GM18519 (cell line): ENCODE data around the gene PTMA.
"Not testable (repeated sequence)": the region's sequence is repeated elsewhere in the genome, so short reads cannot be mapped to it uniquely, and the experiment has no call there.

ENCODE experiments used
- ATAC-seq: cut with Tn5 transposase; IDR thresholded peaks from one replicate; pipeline ENCODE4 v1.9.1; 2021; ENCODE audit warnings: mild to moderate bottlenecking, moderate library complexity; ENCODE audit not compliant: unreplicated experiment, low FRiP score

The PTMA gene

DNA sequence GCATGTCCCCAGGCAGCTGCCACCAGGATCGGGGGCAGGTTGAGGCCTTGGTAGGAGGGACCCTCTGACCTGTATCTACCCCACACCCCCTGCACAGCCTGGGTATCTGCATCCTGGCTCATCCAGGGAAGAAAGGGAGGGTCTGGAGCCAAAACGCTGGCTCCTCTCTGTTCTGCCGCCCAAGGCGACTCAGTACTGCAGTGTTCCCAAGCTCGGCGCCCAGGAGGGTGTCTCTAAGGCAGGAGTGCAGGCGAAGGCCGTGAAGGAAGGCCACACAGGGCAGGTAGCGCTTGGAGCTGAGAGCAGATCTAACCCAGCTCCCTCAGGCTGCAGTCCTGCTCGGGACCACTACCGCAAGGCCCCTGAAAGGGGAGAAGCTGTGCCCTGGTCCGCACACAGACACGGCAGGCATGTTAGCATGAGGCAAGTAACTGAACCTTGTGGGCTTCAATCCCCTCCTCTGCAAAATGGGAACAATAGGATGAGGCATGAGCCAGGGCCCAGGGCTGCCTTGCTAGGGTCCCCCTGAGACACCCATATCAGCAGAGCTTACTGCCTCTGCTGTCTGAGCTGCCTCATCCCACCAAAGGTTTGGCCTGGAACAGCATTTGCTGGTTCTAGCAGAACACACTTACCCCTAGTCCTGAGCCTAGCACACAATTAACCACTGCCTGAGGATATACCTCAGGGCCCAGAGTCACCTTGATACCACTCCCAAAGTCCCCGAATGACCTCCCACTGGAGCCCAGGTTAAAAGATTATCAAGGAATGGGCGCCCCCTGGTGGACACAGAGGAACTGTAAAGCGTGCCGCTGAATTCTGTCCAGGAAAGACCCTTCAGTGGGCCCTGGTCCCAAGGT lies 6.5 kb downstream of the PTMA start:
- no peak for ATAC-seq

- ATAC-seq = no peak
Observed at GRCh38 chr2:231715499-231715837, 7.1 kb downstream of the PTMA start.

DNA sequence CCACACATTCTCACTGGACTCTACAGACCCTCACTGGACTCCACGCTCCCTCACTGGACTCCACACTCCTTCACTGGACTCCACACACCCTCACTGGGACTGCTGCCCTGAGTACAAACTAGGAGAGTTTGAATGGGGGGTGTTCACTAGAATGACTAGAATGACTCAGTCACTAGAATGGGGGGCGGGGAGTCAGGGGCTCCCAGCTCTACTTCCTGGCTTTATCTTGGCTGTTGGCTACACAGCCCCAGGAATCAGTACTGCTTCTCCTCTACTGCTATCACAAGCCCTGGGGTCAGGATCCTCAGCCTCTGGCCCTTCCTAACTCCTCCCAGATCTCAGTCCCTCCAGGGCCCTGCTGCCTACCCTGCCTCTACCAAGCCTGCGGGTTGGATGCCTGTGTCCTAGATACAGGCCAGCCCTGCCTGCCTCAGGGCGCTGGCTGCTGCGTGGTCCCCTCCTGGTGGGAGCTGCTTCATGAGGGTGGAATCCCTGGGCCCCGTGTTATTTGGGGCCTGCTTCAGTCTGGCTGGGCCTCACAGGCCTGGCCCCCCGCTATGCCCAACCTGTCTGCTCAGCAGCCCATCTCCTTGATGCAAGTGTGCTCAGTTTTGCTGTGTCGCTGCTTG lies 7.8 kb downstream of the PTMA start:
- ATAC-seq = no peak

GRCh38 chr2:231716666-231717280 lies 8.4 kb downstream of the PTMA start:
- no peak for ATAC-seq

- no peak for ATAC-seq
Observed at GRCh38 chr2:231717281-231718171, 9.2 kb downstream of the PTMA start.

DNA sequence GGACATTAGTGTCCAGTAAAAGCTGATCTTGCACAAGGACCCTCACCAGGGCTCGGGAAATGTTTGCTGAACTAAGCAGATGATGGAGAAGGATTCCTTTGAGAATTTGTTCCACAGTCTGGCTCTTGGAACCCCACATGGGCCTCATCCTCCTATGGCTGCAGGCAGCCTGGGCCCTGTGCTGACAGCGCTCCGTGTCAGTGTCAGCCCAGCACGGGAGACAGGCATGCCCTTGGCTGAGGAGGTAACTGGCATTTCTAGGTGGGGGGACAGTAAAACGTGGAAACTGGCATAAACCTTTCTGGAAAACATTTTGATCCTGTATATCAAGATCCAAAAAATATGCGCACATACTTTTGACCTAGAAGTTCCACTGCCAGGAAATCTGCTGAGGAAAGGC lies 10.5 kb downstream of the PTMA start:
- no peak for ATAC-seq

DNA sequence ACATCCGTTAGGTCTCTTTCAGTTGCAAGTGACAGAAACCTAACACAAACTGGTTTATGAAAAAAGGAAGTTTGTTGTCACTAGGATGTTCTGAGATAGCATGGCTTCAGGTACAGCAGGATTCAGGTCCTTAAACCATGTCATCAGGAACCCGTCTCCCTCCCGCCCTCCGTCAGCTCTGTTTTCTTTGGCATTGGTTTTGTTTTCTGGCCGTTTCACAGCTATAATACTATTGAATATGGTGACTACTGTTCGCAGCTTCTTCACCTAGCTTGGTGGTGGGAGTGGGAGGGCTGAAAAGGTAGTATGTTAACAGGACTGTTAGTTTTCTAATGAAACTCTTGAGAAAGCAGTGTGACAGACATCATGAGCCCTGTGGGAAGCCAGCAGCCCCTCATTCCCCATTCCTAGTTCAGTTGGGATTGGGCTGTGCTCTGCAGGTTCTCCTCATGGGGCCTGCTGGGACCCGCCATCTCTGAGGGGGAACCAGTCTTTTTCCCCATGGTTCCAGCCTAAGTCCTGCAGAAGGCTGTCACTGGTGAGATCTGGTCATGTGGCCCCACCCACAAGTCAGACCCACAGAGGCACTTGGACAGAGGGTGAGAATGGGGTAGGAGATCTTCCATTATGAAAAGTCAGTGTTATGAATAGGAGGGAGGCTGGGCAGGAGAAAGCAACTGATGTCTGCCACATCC lies 12.1 kb downstream of the PTMA start:
- no peak for ATAC-seq

GRCh38 chr2:231720987-231721966 lies 13.0 kb downstream of the PTMA start:
- peak; percentile 60 for ATAC-seq

DNA sequence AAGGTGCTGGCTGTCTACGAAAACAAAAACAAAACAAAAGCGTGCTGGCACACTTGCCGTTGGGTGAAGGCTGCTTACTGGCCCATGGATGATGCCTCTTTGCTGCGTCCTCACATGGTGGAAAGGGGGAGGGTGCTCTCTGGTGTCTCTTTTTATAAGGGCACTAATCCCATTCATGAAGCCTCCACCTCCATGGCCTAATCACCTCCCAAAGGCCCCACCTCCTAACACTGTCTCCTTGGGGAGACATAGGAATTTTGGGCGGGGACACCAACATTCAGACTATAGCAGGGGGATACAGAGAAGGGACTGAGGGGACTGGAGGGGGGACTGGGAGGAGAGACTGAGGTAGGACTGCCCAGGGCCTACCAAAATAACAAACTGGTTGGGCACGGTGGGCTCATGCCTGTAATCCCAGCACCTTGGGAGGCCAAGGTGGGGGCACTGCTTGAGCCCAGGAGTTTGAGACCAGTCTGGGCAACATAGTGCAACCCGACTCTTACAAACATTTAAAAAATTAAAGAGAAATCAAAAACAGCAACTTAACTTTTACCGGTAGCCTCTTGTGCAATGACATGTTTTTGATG lies 14.5 kb downstream of the PTMA start:
- ATAC-seq = no peak

GRCh38 chr2:231725476-231725875 lies 17.2 kb downstream of the PTMA start:
- no peak for ATAC-seq

GRCh38 chr2:231726276-231726675 lies 18.0 kb downstream of the PTMA start:
- ATAC-seq = no peak

DNA sequence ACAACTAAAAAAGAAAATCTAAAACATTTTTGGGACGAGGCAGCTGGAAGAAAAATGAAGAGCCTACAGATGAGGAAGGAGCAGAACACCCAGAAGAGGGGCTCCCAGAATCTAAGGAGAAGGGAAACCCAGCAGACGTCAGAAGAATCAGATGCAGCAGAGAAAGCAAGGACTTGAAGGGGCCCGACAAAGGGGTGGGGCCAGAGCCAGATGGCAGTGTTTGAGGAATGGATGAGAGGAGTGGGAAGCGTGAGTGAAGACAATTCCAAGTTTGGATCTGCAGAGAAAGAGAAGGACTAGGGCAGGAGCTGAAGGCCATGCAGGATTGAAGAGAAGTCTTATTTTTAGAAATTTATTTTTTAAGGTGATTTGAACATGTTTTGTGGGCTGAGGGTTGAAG lies 19.3 kb downstream of the PTMA start:
- ATAC-seq = no peak

GRCh38 chr2:231732604-231733003 lies 24.3 kb downstream of the PTMA start:
- no peak for ATAC-seq

DNA sequence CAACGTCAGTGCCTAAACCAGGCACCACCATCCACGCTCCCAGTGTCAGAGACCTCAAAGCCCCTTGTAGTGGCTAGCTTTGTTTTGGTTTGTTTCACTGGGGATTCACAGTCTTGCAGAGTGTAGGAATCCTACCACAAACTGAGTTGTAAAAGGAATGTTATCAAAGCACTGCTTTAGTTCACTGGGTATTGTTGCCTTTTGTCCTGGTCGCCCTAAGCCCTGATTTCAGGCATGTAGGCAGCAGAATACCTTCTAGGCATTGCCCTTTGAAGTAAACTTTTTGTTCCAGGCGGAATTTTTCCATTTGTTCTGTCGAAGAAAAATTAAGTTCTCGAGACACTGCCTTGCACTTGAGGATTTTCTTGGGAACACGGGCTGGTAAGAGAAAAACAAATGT lies 29.4 kb downstream of the PTMA start:
- ATAC-seq = no peak

DNA sequence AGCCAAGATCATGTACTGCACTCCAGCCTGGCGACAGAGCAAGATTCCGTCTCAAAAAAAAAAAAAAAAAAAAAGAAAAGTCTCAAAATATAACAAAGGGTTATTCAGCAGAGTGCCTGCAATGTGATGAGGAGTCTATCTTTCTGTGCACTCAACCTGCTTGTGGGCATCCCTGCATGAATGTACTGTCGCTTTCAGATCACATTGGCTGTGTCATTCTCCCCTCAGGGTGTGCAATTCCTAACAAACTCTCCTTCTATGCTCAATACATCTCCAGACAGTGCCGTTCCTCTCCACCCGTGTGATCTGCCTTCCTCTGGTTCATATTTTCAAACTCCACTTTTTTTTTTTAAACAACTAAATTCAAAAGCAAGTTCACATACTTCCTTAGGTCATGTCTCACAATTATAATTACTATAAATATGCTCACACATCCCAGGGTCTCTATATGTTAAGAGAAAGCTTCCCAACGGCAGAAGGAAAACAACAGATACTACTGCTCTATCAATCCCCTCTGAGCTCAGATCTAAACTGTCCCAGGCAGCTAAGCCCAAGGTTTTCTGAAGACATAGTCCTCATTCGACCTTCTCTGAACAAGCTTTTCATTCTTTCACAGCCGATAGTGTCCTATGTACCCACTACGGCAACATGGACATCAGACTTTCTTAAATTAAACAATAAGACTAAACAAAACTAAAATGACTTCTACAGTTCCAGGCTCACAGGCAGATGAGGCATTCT lies 35.2 kb downstream of the PTMA start:
- ATAC-seq = no peak

GRCh38 chr2:231745303-231746038 lies 37.1 kb downstream of the PTMA start:
- no peak for ATAC-seq

- ATAC-seq = not testable (repeated sequence)
Observed at GRCh38 chr2:231748153-231748896, 40.0 kb downstream of the PTMA start.
